GM12864 (cell line): ENCODE measurements around the gene VSTM2B.

Source experiments
- DNase-seq: peaks from one replicate; pipeline ENCODE4 v3.0.0-alpha.2; 2011; ENCODE audit warnings: low read depth
- H3K4me3 ChIP-seq: 2 replicates; pipeline ENCODE4 v1.5.1; 2011; ENCODE audit warnings: mild to moderate bottlenecking, low read depth, low read length, control low read depth
- CTCF ChIP-seq: IDR thresholded peaks from 2 replicates; pipeline ENCODE4 v1.5.1; 2011; ENCODE audit warnings: low read depth, mild to moderate bottlenecking, moderate library complexity, low read length, control low read depth, inconsistent platforms; ENCODE audit errors: missing control alignments

Gene VSTM2B

DNA sequence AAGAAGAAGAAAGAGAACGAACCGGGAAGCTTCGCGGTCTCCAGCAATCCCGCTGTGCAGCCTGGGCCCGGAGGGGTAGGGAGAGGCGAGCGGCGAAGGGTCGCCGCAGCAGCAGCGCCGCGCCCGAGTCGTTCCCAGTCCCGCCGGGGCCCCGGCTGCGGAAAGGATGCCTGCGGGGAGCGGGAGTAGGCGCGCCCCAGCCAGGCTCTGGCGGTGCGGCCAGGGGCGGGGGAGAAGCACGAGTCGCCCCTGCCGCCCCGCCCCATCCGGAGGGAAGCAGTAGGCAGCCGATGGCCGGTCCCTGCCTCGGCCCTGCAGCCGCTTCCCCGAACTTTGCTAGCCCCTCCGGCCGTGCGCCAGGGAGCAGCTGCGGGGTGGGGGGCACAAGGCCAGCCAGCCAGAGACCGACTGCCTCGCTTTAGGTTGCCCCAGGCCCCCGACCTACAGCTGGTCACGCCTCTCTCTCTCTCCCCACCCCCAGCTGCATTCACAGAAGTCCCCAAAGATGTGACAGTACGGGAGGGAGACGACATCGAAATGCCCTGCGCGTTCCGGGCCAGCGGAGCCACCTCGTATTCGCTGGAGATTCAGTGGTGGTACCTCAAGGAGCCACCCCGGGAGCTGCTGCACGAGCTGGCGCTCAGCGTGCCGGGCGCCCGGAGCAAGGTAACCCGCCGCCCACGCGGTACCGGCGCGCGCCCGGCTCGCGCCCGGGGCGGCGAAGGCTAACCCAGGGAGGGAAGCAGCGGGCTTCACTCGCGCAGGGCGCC, 1.1 kb downstream of the VSTM2B start:
- H3K4me3 ChIP-seq: no peak overlapping the region
- DNase-seq: no peak
- TF ChIP-seq CTCF: no peak

- peak; percentile 29 for TF ChIP-seq CTCF
- H3K4me3 ChIP-seq: no peak overlapping the region
- no peak for DNase-seq
These were observed 1.9 kb downstream of the VSTM2B start for GRCh38 chr19:29527500-29528328.

DNA sequence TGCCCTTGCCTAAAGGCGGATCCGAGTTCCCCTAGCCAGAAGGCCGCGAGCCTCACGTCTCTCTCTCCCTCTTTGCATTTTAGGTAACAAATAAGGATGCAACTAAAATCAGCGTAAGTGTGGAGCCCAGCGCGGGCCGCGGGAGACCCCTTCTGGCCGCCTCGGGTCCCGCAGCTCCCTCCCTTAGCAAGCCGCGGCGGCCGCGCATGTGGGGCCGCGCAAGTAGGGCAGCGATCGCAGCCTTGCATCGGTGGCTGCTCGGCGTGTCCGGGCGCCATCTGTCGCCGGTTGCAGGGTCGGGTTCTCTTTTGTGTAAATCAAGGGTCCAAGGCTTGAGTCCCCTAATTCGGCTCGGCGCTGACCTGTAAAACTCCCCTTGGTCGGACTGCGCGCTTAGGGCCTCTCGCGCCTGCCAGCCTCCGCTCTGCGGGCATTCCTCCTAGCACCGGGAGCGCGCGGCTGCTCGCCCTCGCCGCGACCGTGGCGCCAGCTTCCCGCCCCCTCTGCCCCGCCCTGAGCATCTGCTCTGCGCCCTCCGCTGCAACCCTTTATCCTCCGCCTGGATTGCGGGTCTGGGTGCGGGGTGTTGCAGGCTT, 2.7 kb downstream of the VSTM2B start:
- no peak overlapping the region; the same call in 1 of the 2 replicates for H3K4me3 ChIP-seq
- DNase-seq: no peak
- peak; percentile 74 for TF ChIP-seq CTCF

DNA sequence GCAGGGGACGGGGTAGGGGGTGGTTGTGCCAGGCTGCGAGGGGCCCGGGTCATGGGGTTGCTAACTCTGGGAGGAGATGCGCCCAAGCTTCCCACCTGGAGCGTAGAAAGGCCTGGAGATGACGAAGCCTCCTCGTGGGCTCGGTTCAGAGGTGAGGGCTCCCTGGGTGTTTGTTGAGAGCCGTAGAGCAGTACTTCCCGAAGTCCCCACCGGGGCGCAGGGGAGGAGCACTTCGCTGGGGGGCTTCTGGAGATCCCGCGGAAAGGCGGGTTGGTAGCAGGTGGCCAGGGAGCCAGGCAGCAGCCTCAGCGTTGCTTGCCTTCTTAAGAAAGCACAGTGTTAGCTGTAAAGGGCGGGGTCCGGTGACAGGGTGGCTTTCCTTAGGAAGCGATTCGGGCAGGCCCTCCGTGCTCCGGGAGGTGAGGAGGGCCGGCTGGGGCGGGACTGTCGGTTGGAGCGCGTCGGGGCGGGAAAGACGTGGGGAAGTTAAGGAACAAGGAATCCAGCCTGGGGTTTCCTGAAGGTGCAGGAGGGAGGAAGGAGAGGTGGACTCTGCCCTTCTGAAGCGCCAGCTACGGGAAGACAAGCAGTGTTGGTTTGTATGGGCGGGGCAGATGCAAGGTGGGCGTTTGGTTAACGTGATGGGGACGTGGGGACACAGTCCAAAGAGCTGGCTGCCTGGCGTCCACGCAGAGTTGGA, 3.3 kb downstream of the VSTM2B start:
- no peak overlapping the region for H3K4me3 ChIP-seq
- DNase-seq: no peak
- TF ChIP-seq CTCF: no peak

DNA sequence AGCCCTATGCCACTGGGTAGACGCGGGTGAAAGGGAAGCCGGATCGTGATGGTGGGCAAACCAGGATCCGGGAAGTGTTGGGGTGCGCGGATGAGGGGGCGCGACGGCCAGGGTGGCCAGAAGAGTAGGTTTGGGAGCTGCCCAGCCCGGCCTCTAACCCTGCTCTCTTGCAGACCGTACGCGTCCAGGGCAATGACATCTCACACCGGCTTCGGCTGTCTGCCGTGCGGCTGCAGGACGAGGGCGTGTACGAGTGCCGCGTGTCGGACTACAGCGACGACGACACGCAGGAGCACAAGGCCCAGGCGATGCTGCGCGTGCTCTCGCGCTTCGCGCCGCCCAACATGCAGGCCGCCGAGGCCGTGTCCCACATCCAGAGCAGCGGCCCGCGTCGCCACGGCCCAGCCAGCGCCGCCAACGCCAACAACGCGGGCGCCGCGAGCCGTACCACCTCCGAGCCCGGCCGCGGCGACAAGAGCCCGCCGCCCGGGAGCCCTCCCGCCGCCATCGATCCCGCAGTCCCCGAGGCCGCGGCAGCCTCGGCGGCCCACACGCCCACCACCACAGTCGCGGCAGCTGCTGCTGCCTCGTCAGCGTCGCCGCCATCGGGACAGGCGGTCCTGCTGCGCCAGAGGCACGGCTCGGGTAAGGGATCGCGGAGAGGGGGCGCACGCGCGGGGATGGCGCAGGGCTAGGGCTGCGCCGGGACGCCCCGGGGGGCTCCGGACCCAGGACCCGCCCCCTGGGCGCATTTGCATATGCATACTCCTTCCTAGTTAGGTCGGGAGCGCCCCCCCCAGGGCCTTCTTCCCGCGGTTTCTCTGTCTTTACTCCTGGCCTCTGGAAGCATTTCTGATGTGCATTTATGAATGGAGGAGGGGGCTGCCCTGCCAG, 4.1 kb downstream of the VSTM2B start:
- no peak for TF ChIP-seq CTCF
- DNase-seq: no peak
- no peak overlapping the region for H3K4me3 ChIP-seq
